Hepatocyte (in vitro differentiated cells): ENCODE measurements around the gene CKS2. TPM values are rescaled to one million over a fixed set of nuclear protein-coding genes. Genes with fewer than 3 reads are reported as not detected.
A peak's percentile ranks its signal among the peaks of the same experiment; 100 is the strongest.

Source experiments
- DNase-seq: peaks from one replicate; pipeline ENCODE4 v3.0.0-alpha.2; 2016; ENCODE audit warnings: low spot score
- H2AFZ ChIP-seq: fragments of 200-600 bp; sonication (generic); 2 replicates; pipeline ENCODE4 v1.6.0; 2016; ENCODE audit warnings: antibody characterized with exemption, mild to moderate bottlenecking
- H3K27ac ChIP-seq: fragments of 200-600 bp; sonication (generic); 2 replicates; pipeline ENCODE4 v1.5.1; 2016; ENCODE audit warnings: mild to moderate bottlenecking
- H3K27me3 ChIP-seq: fragments of 200-600 bp; sonication (generic); 2 replicates; pipeline ENCODE4 v1.6.1; 2016
- H3K36me3 ChIP-seq: fragments of 200-600 bp; sonication (generic); replicated peaks from 2 replicates; pipeline ENCODE4 v1.5.1; 2016; ENCODE audit warnings: low read depth; ENCODE audit not compliant: insufficient read depth
- H3K4me1 ChIP-seq: fragments of 200-600 bp; sonication (generic); 2 replicates; pipeline ENCODE4 v1.5.1; 2016; ENCODE audit warnings: mild to moderate bottlenecking, moderate library complexity; ENCODE audit not compliant: insufficient read depth
- H3K4me2 ChIP-seq: fragments of 200-600 bp; sonication (generic); 2 replicates; pipeline ENCODE4 v1.6.0; 2016
- H3K4me3 ChIP-seq: fragments of 200-600 bp; sonication (generic); 2 replicates; pipeline ENCODE4 v1.5.1; 2016; ENCODE audit warnings: mild to moderate bottlenecking
- H3K79me2 ChIP-seq: fragments of 200-600 bp; sonication (generic); 2 replicates; pipeline ENCODE4 v1.6.0; 2017; ENCODE audit warnings: mild to moderate bottlenecking
- H3K9me2 ChIP-seq: fragments of 200-600 bp; sonication (generic); replicated peaks from 2 replicates; pipeline ENCODE4 v1.6.0; 2017; ENCODE audit warnings: mild to moderate bottlenecking; ENCODE audit not compliant: insufficient read depth
- H3K9me3 ChIP-seq: fragments of 200-600 bp; sonication (generic); 2 replicates; pipeline ENCODE4 v1.5.1; 2016; ENCODE audit warnings: low read depth, mild to moderate bottlenecking
- H4K20me1 ChIP-seq: fragments of 200-600 bp; sonication (generic); 2 replicates; pipeline ENCODE4 v1.6.0; 2016; ENCODE audit warnings: mild to moderate bottlenecking; ENCODE audit not compliant: insufficient read depth, poor library complexity, severe bottlenecking
- CTCF ChIP-seq: fragments of 200-600 bp; sonication (generic); IDR thresholded peaks from 2 replicates; pipeline ENCODE4 v1.5.1; 2016; ENCODE audit warnings: antibody characterized with exemption, mild to moderate bottlenecking; ENCODE audit not compliant: poor library complexity
- EZH2 ChIP-seq: fragments of 200-600 bp; sonication (generic); IDR thresholded peaks from 2 replicates; pipeline ENCODE4 v1.6.1; 2016; ENCODE audit warnings: antibody characterized with exemption, mild to moderate bottlenecking, borderline replicate concordance
- EZH2phosphoT487 ChIP-seq: fragments of 200-600 bp; sonication (generic); IDR thresholded peaks from one replicate; pipeline ENCODE4 v1.6.1; 2018; ENCODE audit warnings: antibody characterized with exemption, mild to moderate bottlenecking, low read depth, moderate library complexity; ENCODE audit not compliant: unreplicated experiment, severe bottlenecking
- WGBS: methylation state at CpG from one replicate; pipeline ENCODE4 v1.1.6; 2016; ENCODE audit warnings: low lambda C conversion rate; ENCODE audit errors: missing lambda C conversion rate; 5-methylcytosine and 5-hydroxymethylcytosine counted together
- polyA plus RNA-seq: library from polyadenylated mRNA; unstranded; fragments of >200 nt; fragmentation: Nextera tagmentation; extraction: Ambion mirVana; gene quantifications from 2 replicates; pipeline ENCODE4 v1.2.1, GENCODE V29; 2016
- total RNA-seq: library from RNA; depleted of rRNA; stranded (reverse); fragments of >200 nt; gene quantifications from 2 replicates; pipeline ENCODE4 v1.2.3, GENCODE V29; 2014

The CKS2 gene
- total and polyA plus RNA-seq, 2 experiments from 2014 or later = 77.1 to 136 TPM

DNA sequence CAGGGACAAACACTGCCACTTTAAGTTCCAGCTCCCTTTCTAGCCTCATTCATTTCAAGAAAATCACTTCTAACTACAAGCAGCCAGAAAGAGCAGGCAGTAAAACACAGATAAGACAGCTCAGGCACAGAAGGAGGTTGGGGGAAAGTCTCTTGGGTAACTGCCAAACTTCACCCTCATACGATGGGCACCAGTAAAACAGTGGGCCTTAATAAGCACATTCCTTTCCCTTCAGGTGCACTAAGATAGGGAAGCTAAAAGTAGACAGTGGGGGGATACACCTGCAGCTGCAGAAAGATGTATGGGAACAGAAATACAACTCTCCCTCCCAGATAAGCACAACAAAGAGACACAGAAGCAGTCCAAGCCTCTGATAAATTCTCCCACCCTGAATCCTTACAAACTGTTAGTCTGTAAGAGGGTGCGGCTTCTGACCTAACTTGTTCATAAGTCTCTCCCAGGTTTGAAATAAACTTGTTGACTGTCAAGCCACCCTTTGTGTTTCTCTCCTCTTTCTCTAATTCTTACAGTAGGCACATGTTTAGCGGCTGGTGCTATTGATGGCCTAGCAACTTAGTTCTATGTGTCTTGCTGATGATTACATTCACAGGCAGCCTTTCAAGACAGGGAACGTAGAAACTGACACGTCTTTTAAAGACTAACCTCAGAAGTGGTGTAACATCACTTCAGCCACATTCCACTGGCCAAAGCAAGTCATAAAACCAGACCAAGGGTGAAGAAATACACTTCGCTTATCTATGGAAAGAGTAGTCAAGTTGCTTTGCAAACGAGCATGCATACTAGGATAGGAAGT, 6.8 kb upstream of the CKS2 start:
- 76% methylated on average over 7 of the region's 7 CpGs for WGBS
- Histone ChIP-seq H3K9me3 (no peaks in the 10 kb centered on the region), H3K36me3 (no peaks in the 10 kb centered on the region), H4K20me1 (no peaks in the 10 kb centered on the region), H3K79me2 (no peaks in the 10 kb centered on the region), H3K27me3 (no peaks in the 10 kb centered on the region), H3K9me2 (no peaks in the 10 kb centered on the region), H3K4me1 (no peaks in the 10 kb centered on the region), H3K4me3 (no peak overlapping the region), H2AFZ (no peak overlapping the region), H3K27ac (peak overlapping the region; percentile 81), H3K4me2 (peak overlapping the region; percentile 25)
- peak; percentile 38 for DNase-seq
- TF ChIP-seq CTCF = no peak
- no peak for TF ChIP-seq EZH2
- no peak for TF ChIP-seq EZH2phosphoT487

DNA sequence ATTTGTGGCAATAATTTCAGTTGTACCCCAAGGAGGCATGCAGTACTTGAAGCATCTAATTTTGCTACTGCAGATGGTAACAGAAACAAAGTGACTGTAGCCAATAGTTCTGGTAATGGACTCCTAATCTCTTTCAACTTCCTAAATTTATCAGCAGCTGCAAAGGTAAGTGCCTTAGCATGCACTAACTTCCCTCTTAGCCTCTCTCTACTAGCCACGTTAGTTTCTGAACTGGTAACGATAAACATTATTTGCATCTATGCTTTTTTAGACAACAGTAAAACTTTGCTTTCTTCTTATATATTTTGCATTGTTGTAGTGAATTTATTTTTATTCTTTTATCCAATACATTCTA, 6.2 kb upstream of the CKS2 start:
- H3K79me2 ChIP-seq = no peaks in the 10 kb centered on the region
- 79% methylated on average over 2 of the region's 2 CpGs for WGBS
- DNase-seq = no peak
- H3K9me3 ChIP-seq = no peaks in the 10 kb centered on the region
- no peaks in the 10 kb centered on the region for H3K36me3 ChIP-seq
- TF ChIP-seq CTCF = no peak
- no peak for TF ChIP-seq EZH2
- no peak for TF ChIP-seq EZH2phosphoT487
- no peak overlapping the region for H2AFZ ChIP-seq
- no peaks in the 10 kb centered on the region for H4K20me1 ChIP-seq
- H3K27ac ChIP-seq = peak overlapping the region; percentile 18
- no peaks in the 10 kb centered on the region for H3K9me2 ChIP-seq
- H3K4me3 ChIP-seq = no peak overlapping the region
- peak overlapping the region; percentile 35 for H3K4me2 ChIP-seq
- no peaks in the 10 kb centered on the region for H3K27me3 ChIP-seq
- peaks cover 6% of the 10 kb centered on the region for H3K4me1 ChIP-seq

DNA sequence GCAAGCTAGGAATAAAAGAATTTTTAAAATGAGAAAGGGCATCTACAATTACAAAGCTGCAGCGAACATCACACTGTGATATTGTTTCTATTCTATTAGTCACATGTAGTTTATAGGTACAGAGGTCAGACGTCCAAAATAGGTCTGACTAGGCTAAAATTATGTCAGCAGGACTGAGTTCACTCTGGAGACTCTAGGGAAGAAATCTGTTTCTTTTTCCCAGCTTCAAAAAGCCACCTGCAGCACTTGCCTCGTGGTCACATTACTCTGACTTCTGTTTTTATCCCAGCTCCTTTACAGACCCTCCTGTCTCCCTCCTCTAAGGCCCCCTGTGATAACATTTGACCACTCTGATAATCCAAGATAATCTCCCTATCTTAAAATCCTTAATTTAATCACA, 5.1 kb upstream of the CKS2 start:
- WGBS = 70% methylated on average over 3 of the region's 3 CpGs
- Histone ChIP-seq H3K4me3 (no peak overlapping the region), H3K27me3 (no peaks in the 10 kb centered on the region), H3K79me2 (no peaks in the 10 kb centered on the region), H3K27ac (peak overlapping the region; percentile 62), H3K36me3 (no peaks in the 10 kb centered on the region), H3K9me3 (no peaks in the 10 kb centered on the region), H3K9me2 (no peaks in the 10 kb centered on the region), H3K4me2 (no peak overlapping the region), H3K4me1 (peaks cover 7% of the 10 kb centered on the region), H4K20me1 (no peaks in the 10 kb centered on the region), H2AFZ (no peak overlapping the region)
- DNase-seq = no peak
- no peak for TF ChIP-seq EZH2phosphoT487
- no peak for TF ChIP-seq CTCF
